GM21717 (cell line): ENCODE results near the gene CALN1.
"Not testable (repeated sequence)": the region's sequence is repeated elsewhere in the genome, so short reads cannot be mapped to it uniquely, and the experiment has no call there.

Experiments
- ATAC-seq: cut with Tn5 transposase; IDR thresholded peaks from one replicate; pipeline ENCODE4 v1.9.1; 2021; ENCODE audit warnings: mild to moderate bottlenecking, moderate library complexity; ENCODE audit not compliant: unreplicated experiment

CALN1 gene

GRCh38 chr7:71991586-71991985, 420.6 kb downstream of the CALN1 start:
- ATAC-seq: no peak

- ATAC-seq: no peak
Observed at GRCh38 chr7:71990138-71990462, 422.0 kb downstream of the CALN1 start.

GRCh38 chr7:71988201-71988600, 423.9 kb downstream of the CALN1 start:
- ATAC-seq: no peak

GRCh38 chr7:71987200-71987767, 424.9 kb downstream of the CALN1 start:
- no peak for ATAC-seq

- ATAC-seq: no peak
Observed at GRCh38 chr7:71984348-71984747, 427.8 kb downstream of the CALN1 start.

- no peak for ATAC-seq
Observed at GRCh38 chr7:71982851-71983250, 429.3 kb downstream of the CALN1 start.

GRCh38 chr7:71976645-71977044, 435.5 kb downstream of the CALN1 start:
- no peak for ATAC-seq

- ATAC-seq: no peak
Observed at GRCh38 chr7:71974611-71975010, 437.5 kb downstream of the CALN1 start.

- no peak for ATAC-seq
Observed at GRCh38 chr7:71972534-71972933, 439.6 kb downstream of the CALN1 start.

GRCh38 chr7:71970725-71971124, 441.4 kb downstream of the CALN1 start:
- no peak for ATAC-seq

- ATAC-seq: no peak
Observed at GRCh38 chr7:71962636-71963035, 449.5 kb downstream of the CALN1 start.

GRCh38 chr7:71961283-71961682, 450.9 kb downstream of the CALN1 start:
- no peak for ATAC-seq

- ATAC-seq: no peak
Observed at GRCh38 chr7:71942115-71942514, 470.0 kb downstream of the CALN1 start.

- no peak for ATAC-seq
Observed at GRCh38 chr7:71937840-71938371, 474.2 kb downstream of the CALN1 start.

- no peak for ATAC-seq
Observed at GRCh38 chr7:71935674-71936073, 476.5 kb downstream of the CALN1 start.

- no peak for ATAC-seq
Observed at GRCh38 chr7:71933426-71933825, 478.7 kb downstream of the CALN1 start.

GRCh38 chr7:71925663-71926062, 486.5 kb downstream of the CALN1 start:
- no peak for ATAC-seq

GRCh38 chr7:71914204-71914603, 497.9 kb downstream of the CALN1 start:
- not testable (repeated sequence) for ATAC-seq

- ATAC-seq: no peak
Observed at GRCh38 chr7:71912476-71912875, 499.7 kb downstream of the CALN1 start.

- ATAC-seq: no peak
Observed at GRCh38 chr7:71911051-71911450, 501.1 kb downstream of the CALN1 start.

- ATAC-seq: no peak
Observed at GRCh38 chr7:71905821-71906220, 506.3 kb downstream of the CALN1 start.

GRCh38 chr7:71904484-71904883, 507.7 kb downstream of the CALN1 start:
- no peak for ATAC-seq

GRCh38 chr7:71900556-71900955, 511.6 kb downstream of the CALN1 start:
- ATAC-seq: no peak
